ENCODE data around the gene LPAR3.

GRCh38 chr1:84836145-84836544, 56.9 kb downstream of the LPAR3 start:
- TF ChIP-seq POLR2AphosphoS5 (IDR thresholded peaks at IDR 0.05; ENCODE audit: low read depth, low read length) (no peak), POLR2A (IDR thresholded peaks at IDR 0.05; ENCODE audit: low read depth, low read length) (no peak), PAX5 (IDR thresholded peaks at IDR 0.05; ENCODE audit: insufficient read depth, low read length, severe bottlenecking) (no peak), SPI1 (IDR thresholded peaks at IDR 0.05; ENCODE audit: low read depth, low read length) (no peak)

Measured in GM12891 (cell line).